Measurements from ENCODE around the gene DUOX1. TPM values are rescaled to one million over a fixed set of nuclear protein-coding genes. Genes with fewer than 3 reads are reported as not detected.
A peak's percentile ranks its signal among the peaks of the same experiment; 100 is the strongest.

The DUOX1 gene
- total RNA-seq, 1 experiment from 2014 or later, result not detected

- in situ Hi-C loops (cut with HindIII; ENCODE audit: low pct_unique_long_range_greater_than_20kb, low sequenced_read_pairs), result no loop called here
- peak; percentile 42 for DNase-seq (ENCODE audit: low read depth, low spot score)
Measured at GRCh38 chr15:45187894-45188830, 58.4 kb downstream of the DUOX1 start, which contains the start of gene SHF. Gene SHF, minus strand, starts transcription at chr15:45187966. Its CDS starts 15 bp downstream, at chr15:45187951.

- in situ Hi-C loops (cut with HindIII; ENCODE audit: low pct_unique_long_range_greater_than_20kb, low sequenced_read_pairs), result no loop called here
- DNase-seq (ENCODE audit: low read depth, low spot score), result no peak
Measured at GRCh38 chr15:45197512-45197911, 67.7 kb downstream of the DUOX1 start.

GRCh38 chr15:45198337-45199135 is 68.7 kb downstream of the DUOX1 start:
- DNase-seq (ENCODE audit: low read depth, low spot score), result peak; percentile 96
- in situ Hi-C loops (cut with HindIII; ENCODE audit: low pct_unique_long_range_greater_than_20kb, low sequenced_read_pairs), result no loop called here

- in situ Hi-C loops (cut with HindIII; ENCODE audit: low pct_unique_long_range_greater_than_20kb, low sequenced_read_pairs), result no loop called here
- DNase-seq (ENCODE audit: low read depth, low spot score), result no peak
Measured at GRCh38 chr15:45199136-45199810, 69.5 kb downstream of the DUOX1 start.

GRCh38 chr15:45200001-45200798 is 70.4 kb downstream of the DUOX1 start:
- DNase-seq (ENCODE audit: low read depth, low spot score), result peak; percentile 96
- in situ Hi-C loops (cut with HindIII; ENCODE audit: low pct_unique_long_range_greater_than_20kb, low sequenced_read_pairs), result loop anchor here (10.0 kb wide), 1 partner anchor 205 kb away; a partner anchor contains a TSS

GRCh38 chr15:45200799-45201556 is 71.2 kb downstream of the DUOX1 start:
- DNase-seq (ENCODE audit: low read depth, low spot score), result peak; percentile 88
- in situ Hi-C loops (cut with HindIII; ENCODE audit: low pct_unique_long_range_greater_than_20kb, low sequenced_read_pairs), result loop anchor here (10.0 kb wide), 1 partner anchor 204 kb away; a partner anchor contains a TSS

GRCh38 chr15:45201557-45201859 is 71.7 kb downstream of the DUOX1 start:
- no peak for DNase-seq (ENCODE audit: low read depth, low spot score)
- in situ Hi-C loops (cut with HindIII; ENCODE audit: low pct_unique_long_range_greater_than_20kb, low sequenced_read_pairs), result loop anchor here (10.0 kb wide), 1 partner anchor 203 kb away; a partner anchor contains a TSS

GRCh38 chr15:45201869-45202268 is 72.1 kb downstream of the DUOX1 start:
- in situ Hi-C loops (cut with HindIII; ENCODE audit: low pct_unique_long_range_greater_than_20kb, low sequenced_read_pairs), result loop anchor here (10.0 kb wide), 1 partner anchor 203 kb away; a partner anchor contains a TSS
- DNase-seq (ENCODE audit: low read depth, low spot score), result no peak

- in situ Hi-C loops (cut with HindIII; ENCODE audit: low pct_unique_long_range_greater_than_20kb, low sequenced_read_pairs), result loop anchor here (10.0 kb wide), 1 partner anchor 202 kb away; a partner anchor contains a TSS
- no peak for DNase-seq (ENCODE audit: low read depth, low spot score)
Measured at GRCh38 chr15:45203182-45203581, 73.4 kb downstream of the DUOX1 start.

- in situ Hi-C loops (cut with HindIII; ENCODE audit: low pct_unique_long_range_greater_than_20kb, low sequenced_read_pairs), result loop anchor here (10.0 kb wide), 1 partner anchor 200 kb away; a partner anchor contains a TSS
- peak; percentile 84 for DNase-seq (ENCODE audit: low read depth, low spot score)
Measured at GRCh38 chr15:45205192-45205591, 75.4 kb downstream of the DUOX1 start.

GRCh38 chr15:45212493-45212892 is 82.7 kb downstream of the DUOX1 start:
- DNase-seq (ENCODE audit: low read depth, low spot score), result no peak
- in situ Hi-C loops (cut with HindIII; ENCODE audit: low pct_unique_long_range_greater_than_20kb, low sequenced_read_pairs), result no loop called here

Other genes starting within 250 kb of the DUOX1 start
- not detected in 2 replicates for gene TERB2, start 173.3 kb upstream of the DUOX1 start, total RNA-seq (2014; rRNA removed; shearing (Covaris generic))
- gene SORD, start 106.8 kb upstream of the DUOX1 start, total RNA-seq (2014; rRNA removed; shearing (Covaris generic)), result 110 and 123 TPM in 2 replicates
- gene DUOX2, start 15.8 kb upstream of the DUOX1 start, total RNA-seq (2014; rRNA removed; shearing (Covaris generic)), result 0.03 TPM in 2 replicates
- not detected in 2 replicates for gene DUOXA2, start 15.7 kb upstream of the DUOX1 start, total RNA-seq (2014; rRNA removed; shearing (Covaris generic))
- gene DUOXA1, start 115 bp upstream of the DUOX1 start, total RNA-seq (2014; rRNA removed; shearing (Covaris generic)), result not detected in 2 replicates
- 3.4 and 5.5 TPM in 2 replicates for gene SHF, start 58.0 kb downstream of the DUOX1 start, total RNA-seq (2014; rRNA removed; shearing (Covaris generic))
- not detected in 2 replicates for gene SLC28A2, start 122.2 kb downstream of the DUOX1 start, total RNA-seq (2014; rRNA removed; shearing (Covaris generic))
- 0.85 and 2.9 TPM in 2 replicates for gene GATM, start 248.6 kb downstream of the DUOX1 start, total RNA-seq (2014; rRNA removed; shearing (Covaris generic))

Measured in SK-MEL-5 (cell line).